Stomach (tissue), 9 donors: ENCODE measurements around the gene BCAS3. TPM values are rescaled to one million over a fixed set of nuclear protein-coding genes. Genes with fewer than 3 reads are reported as not detected.

ENCODE experiments used
- DNase-seq, 2 donors: peaks; one replicate each; pipeline versions ENCODE4 v3.0.0 to v3.0.0-alpha.2; 2013 to 2019
- H3K27ac ChIP-seq, 5 donors: fragments of 200-600 bp in 4 of 5; sonication (generic) in 4 of 5; one replicate each; pipeline ENCODE4 v1.5.1; 2013 to 2019; ENCODE audit warnings: mild to moderate bottlenecking in 1 of 5, moderate library complexity in 1 of 5
- H3K27me3 ChIP-seq, 3 donors: fragments of 200-600 bp; sonication (generic); one replicate each; pipeline ENCODE4 v1.5.1; 2017 to 2019; ENCODE audit warnings: mixed run types in 1 of 3
- H3K36me3 ChIP-seq, 4 donors: fragments of 200-600 bp; sonication (generic); 1 replicate in 3 of 4; 2 replicates in 1 of 4; pipeline ENCODE4 v1.5.1; 2016 to 2019
- H3K4me1 ChIP-seq, 4 donors: fragments of 200-600 bp; sonication (generic); one replicate each; pipeline ENCODE4 v1.5.1; 2016 to 2019
- H3K4me3 ChIP-seq, 4 donors: fragments of 200-600 bp; sonication (generic) in 3 of 4; one replicate each; pipeline ENCODE4 v1.5.1; 2016 to 2019; ENCODE audit warnings: mild to moderate bottlenecking in 1 of 4
- H3K9me3 ChIP-seq, 4 donors: fragments of 200-600 bp; sonication (generic); one replicate each; pipeline ENCODE4 v1.5.1; 2016 to 2019
- CTCF ChIP-seq, 7 experiments: fragments of 450-650 bp in 4 of 7; fragments of 200-600 bp in 3 of 7; sonication (generic) in 3 of 7; IDR thresholded peaks; one replicate each; pipeline ENCODE4 v1.5.1; 2016 to 2019; ENCODE audit warnings: antibody characterized with exemption in 7 of 7, control low read depth in 2 of 7, mild to moderate bottlenecking in 1 of 7
- EP300 ChIP-seq: sonication (generic); formaldehyde crosslinking; IDR thresholded peaks from one replicate; pipeline ENCODE4 v1.6.1; 2017; ENCODE audit warnings: antibody characterized with exemption
- POLR2A ChIP-seq, 4 donors: fragments of 450-650 bp; IDR thresholded peaks; one replicate each; pipeline ENCODE4 v1.6.1; 2016; ENCODE audit warnings: antibody characterized with exemption in 4 of 4, control low read depth in 2 of 4, mild to moderate bottlenecking in 1 of 4, moderate library complexity in 1 of 4
- POLR2AphosphoS5 ChIP-seq, 3 donors: sonication (generic); formaldehyde crosslinking; IDR thresholded peaks; one replicate each; pipeline ENCODE4 v1.6.1; 2016; ENCODE audit warnings: antibody characterized with exemption in 3 of 3
- WGBS, 5 donors: extraction: QIAGEN DNeasy Blood & Tissue Kit in 3 of 5; methylation state at CpG; one replicate each; pipeline versions ENCODE4 v1.1.5 to v1.1.7; 2013 to 2018; 5-methylcytosine and 5-hydroxymethylcytosine counted together
- intact Hi-C: fragments of 100-400 bp; cut with DNase I; formaldehyde crosslinking; loops from one replicate; pipeline ENCODE4 v1.15.1; 2023; ENCODE audit warnings: low total_unique reads
- polyA plus RNA-seq, 3 donors: library from polyadenylated mRNA; stranded (reverse); fragments of 200-250 nt; gene quantifications; one replicate each; pipeline ENCODE4 v1.2.3, GENCODE V29; 2013
- total RNA-seq, 5 donors: library from RNA; depleted of rRNA; stranded (reverse); fragments of >200 nt; gene quantifications; one replicate each; pipeline versions ENCODE4 v1.1.0 to v1.2.3, GENCODE V29; 2014 to 2016
- donor health status: healthy with polysubstance abuse.
- donor health status: Bipolar disorder and iron deficiency.
- donor health status: healthy.

BCAS3 gene
- total and polyA plus RNA-seq, 8 donors = 4.9 to 150 (median 25.3) TPM

GRCh38 chr17:61362396-61362795, 684.7 kb downstream of the BCAS3 start:
- TF ChIP-seq POLR2A (IDR thresholded peaks at IDR 0.05) (no peak), POLR2AphosphoS5 (IDR thresholded peaks at IDR 0.05) (no peak), EP300 (no peak), CTCF (IDR thresholded peaks at IDR 0.05) (no peak)
- no peak overlapping the region for H3K27ac ChIP-seq
- intact Hi-C loops = no loop called here
- H3K27me3 ChIP-seq = no peaks in the 10 kb centered on the region
- DNase-seq = no peak
- H3K4me1 ChIP-seq = peaks cover 0 to 13% (median 0%) of the 10 kb centered on the region in 4 donors
- WGBS, 5 donors = 81 to 96% (median 93%) methylated on average over 5 of the region's 5 CpGs
- H3K9me3 ChIP-seq = no peaks in the 10 kb centered on the region
- H3K4me3 ChIP-seq = no peak overlapping the region
- H3K36me3 ChIP-seq = no peaks in the 10 kb centered on the region

- DNase-seq = no peak
- Histone ChIP-seq H3K4me3 (no peak overlapping the region), H3K9me3 (no peaks in the 10 kb centered on the region), H3K27me3 (no peaks in the 10 kb centered on the region), H3K4me1 (peaks cover 0 to 13% (median 0%) of the 10 kb centered on the region in 4 donors), H3K27ac (no peak overlapping the region), H3K36me3 (peaks cover 0 to under 1% (median 0%) of the 10 kb centered on the region in 4 donors)
- WGBS, 5 donors = 88 to 91% (median 90%) methylated on average over 9 of the region's 9 CpGs
- TF ChIP-seq POLR2AphosphoS5 (IDR thresholded peaks at IDR 0.05) = no peak
- TF ChIP-seq CTCF (IDR thresholded peaks at IDR 0.05) = no peak
- no peak for TF ChIP-seq POLR2A (IDR thresholded peaks at IDR 0.05)
- TF ChIP-seq EP300 = no peak
- intact Hi-C loops = no loop called here
These were observed 685.4 kb downstream of the BCAS3 start for GRCh38 chr17:61362852-61363600.

- no peak overlapping the region for H3K4me3 ChIP-seq
- no peak for DNase-seq
- H3K9me3 ChIP-seq = no peaks in the 10 kb centered on the region
- H3K36me3 ChIP-seq = peaks cover 0 to 6% (median 1%) of the 10 kb centered on the region in 4 donors
- H3K27ac ChIP-seq = no peak overlapping the region
- no peak for TF ChIP-seq CTCF (IDR thresholded peaks at IDR 0.05)
- TF ChIP-seq POLR2AphosphoS5 (IDR thresholded peaks at IDR 0.05) = no peak
- no peak for TF ChIP-seq EP300
- TF ChIP-seq POLR2A (IDR thresholded peaks at IDR 0.05) = no peak
- H3K4me1 ChIP-seq = peaks cover 0 to 13% (median 0%) of the 10 kb centered on the region in 4 donors
- H3K27me3 ChIP-seq = no peaks in the 10 kb centered on the region
- intact Hi-C loops = no loop called here
- WGBS, 5 donors = 92 to 96% (median 94%) methylated on average over 13 of the region's 13 CpGs
These were observed 686.2 kb downstream of the BCAS3 start for GRCh38 chr17:61363601-61364462.

GRCh38 chr17:61364463-61364846, 686.8 kb downstream of the BCAS3 start:
- peaks cover 0 to 13% (median 0%) of the 10 kb centered on the region in 4 donors for H3K4me1 ChIP-seq
- peaks cover 0 to 6% (median 2%) of the 10 kb centered on the region in 4 donors for H3K36me3 ChIP-seq
- no peak overlapping the region for H3K4me3 ChIP-seq
- TF ChIP-seq CTCF (IDR thresholded peaks at IDR 0.05) (no peak), POLR2A (IDR thresholded peaks at IDR 0.05) (no peak), POLR2AphosphoS5 (IDR thresholded peaks at IDR 0.05) (no peak), EP300 (no peak)
- no peak for DNase-seq
- 86 to 97% (median 96%) methylated on average over 3 of the region's 3 CpGs for WGBS, 5 donors
- intact Hi-C loops = no loop called here
- no peaks in the 10 kb centered on the region for H3K27me3 ChIP-seq
- no peaks in the 10 kb centered on the region for H3K9me3 ChIP-seq
- no peak overlapping the region for H3K27ac ChIP-seq
